H9 (cell line): ENCODE results near the gene SESTD1. TPM values are rescaled to one million over a fixed set of nuclear protein-coding genes. Genes with fewer than 3 reads are reported as not detected.
"Not testable (repeated sequence)": the region's sequence is repeated elsewhere in the genome, so short reads cannot be mapped to it uniquely, and the experiment has no call there.

Experiments used
- DNase-seq: peaks from one replicate; pipeline ENCODE4 v3.0.0-alpha.2; 2017
- H2AFZ ChIP-seq: one replicate; pipeline ENCODE4 v1.6.1; 2013; ENCODE audit warnings: mild to moderate bottlenecking, low read length, control low read depth, moderate library complexity
- H2AK5ac ChIP-seq: 2 replicates; pipeline ENCODE4 v1.6.1; 2013; ENCODE audit warnings: low read length, control low read depth, mixed read lengths; ENCODE audit not compliant: insufficient read length
- H2BK120ac ChIP-seq: one replicate; pipeline ENCODE4 v1.6.1; 2013; ENCODE audit warnings: low read depth, mild to moderate bottlenecking, low read length, control low read depth, inconsistent platforms; ENCODE audit not compliant: poor library complexity, severe bottlenecking
- H2BK12ac ChIP-seq: 2 replicates; pipeline ENCODE4 v1.6.1; 2013; ENCODE audit warnings: low read length, control low read depth, mixed read lengths, low read depth; ENCODE audit not compliant: insufficient read length
- H2BK15ac ChIP-seq: 2 replicates; pipeline ENCODE4 v1.6.1; 2013; ENCODE audit warnings: low read depth, low read length, control low read depth
- H2BK20ac ChIP-seq: one replicate; pipeline ENCODE4 v1.6.1; 2013; ENCODE audit warnings: low read depth, mild to moderate bottlenecking, low read length, control low read depth, inconsistent platforms; ENCODE audit not compliant: poor library complexity, severe bottlenecking
- H2BK5ac ChIP-seq: 2 replicates; pipeline ENCODE4 v1.6.1; 2013; ENCODE audit warnings: low read length, control low read depth, mixed read lengths; ENCODE audit not compliant: insufficient read length
- H3K14ac ChIP-seq: 2 replicates; pipeline ENCODE4 v1.6.1; 2013; ENCODE audit warnings: low read length, control low read depth; ENCODE audit not compliant: insufficient read depth
- H3K18ac ChIP-seq: 2 replicates; pipeline ENCODE4 v1.6.1; 2013; ENCODE audit warnings: low read depth, mild to moderate bottlenecking, mixed read lengths, low read length, control low read depth; ENCODE audit not compliant: insufficient read length
- H3K23ac ChIP-seq: 2 replicates; pipeline ENCODE4 v1.6.1; 2013; ENCODE audit warnings: low read length, control low read depth, mixed read lengths, low read depth; ENCODE audit not compliant: insufficient read length
- H3K23me2 ChIP-seq: 2 replicates; pipeline ENCODE4 v1.6.1; 2013; ENCODE audit warnings: low read depth, mild to moderate bottlenecking, mixed read lengths, low read length, control low read depth; ENCODE audit not compliant: insufficient read length, poor library complexity, severe bottlenecking
- H3K27ac ChIP-seq: 2 replicates; pipeline ENCODE4 v1.5.1; 2013; ENCODE audit warnings: low read length, control low read depth, mixed read lengths, low read depth; ENCODE audit not compliant: insufficient read length
- H3K27me3 ChIP-seq: 2 replicates; pipeline ENCODE4 v1.6.1; 2013; ENCODE audit warnings: low read length, control low read depth, inconsistent platforms; ENCODE audit not compliant: insufficient read depth
- H3K4ac ChIP-seq: 2 replicates; pipeline ENCODE4 v1.6.1; 2013; ENCODE audit warnings: low read depth, mild to moderate bottlenecking, control low read depth, inconsistent platforms, low read length, moderate library complexity
- H3K4me1 ChIP-seq: 2 replicates; pipeline ENCODE4 v1.6.1; 2013; ENCODE audit warnings: low read length, control low read depth, inconsistent platforms; ENCODE audit not compliant: insufficient read depth
- H3K4me2 ChIP-seq: 2 replicates; pipeline ENCODE4 v1.6.1; 2013; ENCODE audit warnings: low read length, control low read depth, mixed read lengths; ENCODE audit not compliant: insufficient read length, insufficient read depth
- H3K56ac ChIP-seq: 2 replicates; pipeline ENCODE4 v1.6.1; 2013; ENCODE audit warnings: low read depth, mild to moderate bottlenecking, mixed read lengths, low read length, control low read depth; ENCODE audit not compliant: insufficient read length
- H3K79me1 ChIP-seq: 2 replicates; pipeline ENCODE4 v1.6.1; 2013; ENCODE audit warnings: low read depth, mild to moderate bottlenecking, moderate library complexity, low read length, control low read depth, inconsistent platforms; ENCODE audit not compliant: insufficient read depth, poor library complexity, severe bottlenecking
- H3K79me2 ChIP-seq: 2 replicates; pipeline ENCODE4 v1.6.1; 2013; ENCODE audit warnings: low read length, control low read depth, inconsistent platforms; ENCODE audit not compliant: insufficient read depth
- H3K9ac ChIP-seq: 2 replicates; pipeline ENCODE4 v1.6.1; 2013; ENCODE audit warnings: low read length, control low read depth, mixed read lengths; ENCODE audit not compliant: insufficient read length; ENCODE audit errors: extremely low read depth
- H3K9me3 ChIP-seq: one replicate; pipeline ENCODE4 v1.6.1; 2013; ENCODE audit warnings: low read depth, low read length, inconsistent platforms; ENCODE audit not compliant: control insufficient read depth
- H3T11ph ChIP-seq: one replicate; pipeline ENCODE4 v1.6.1; 2013; ENCODE audit warnings: mild to moderate bottlenecking, low read length, control low read depth, inconsistent platforms
- H4K20me1 ChIP-seq: one replicate; pipeline ENCODE4 v1.6.1; 2013; ENCODE audit not compliant: control insufficient read depth, insufficient read length, insufficient read depth
- H4K5ac ChIP-seq: 2 replicates; pipeline ENCODE4 v1.6.1; 2013; ENCODE audit warnings: low read depth, mild to moderate bottlenecking, mixed read lengths, low read length, control low read depth; ENCODE audit not compliant: insufficient read length
- H4K8ac ChIP-seq: replicated peaks from 2 replicates; pipeline ENCODE4 v1.6.1; 2013; ENCODE audit warnings: low read length, control low read depth, mixed read lengths, low read depth; ENCODE audit not compliant: insufficient read length
- H4K91ac ChIP-seq: 2 replicates; pipeline ENCODE4 v1.6.1; 2013; ENCODE audit warnings: low read depth, mild to moderate bottlenecking, moderate library complexity, mixed read lengths, low read length, control low read depth; ENCODE audit not compliant: insufficient read length
- H3K27ac Mint-ChIP-seq, 3 experiments: 2 replicates in 2 of 3; 3 replicates in 1 of 3; pipeline ENCODE4 v1.8.0; 2020 to 2021; ENCODE audit warnings: mixed read lengths in 3 of 3, mild to moderate bottlenecking in 1 of 3, moderate library complexity in 1 of 3
- H3K27me3 Mint-ChIP-seq: 2 replicates; pipeline ENCODE4 v1.8.0; 2021; ENCODE audit warnings: low read depth, mild to moderate bottlenecking, moderate library complexity, mixed read lengths
- H3K36me3 Mint-ChIP-seq, 3 experiments: 2 replicates in 2 of 3; 3 replicates in 1 of 3; pipeline ENCODE4 v1.8.0; 2020 to 2021; ENCODE audit warnings: low read depth in 3 of 3, mixed read lengths in 3 of 3; ENCODE audit not compliant: insufficient read depth in 1 of 3
- H3K4me1 Mint-ChIP-seq, 2 experiments: 2 replicates each; pipeline ENCODE4 v1.8.0; 2020; ENCODE audit warnings: mixed read lengths in 2 of 2
- H3K4me3 Mint-ChIP-seq, 2 experiments: 2 replicates in 1 of 2; 3 replicates in 1 of 2; pipeline ENCODE4 v1.8.0; 2020 to 2021; ENCODE audit warnings: mild to moderate bottlenecking in 2 of 2, mixed read lengths in 2 of 2, moderate library complexity in 1 of 2
- H3K9me3 Mint-ChIP-seq, 2 experiments: 2 replicates in 1 of 2; 3 replicates in 1 of 2; pipeline ENCODE4 v1.8.0; 2020; ENCODE audit warnings: mild to moderate bottlenecking in 2 of 2, mixed read lengths in 2 of 2, moderate library complexity in 1 of 2
- CTCF ChIP-seq: fragments of 200-600 bp; sonication (generic); conservative IDR thresholded peaks from 3 replicates; pipeline ENCODE4 v1.8.0; 2021; ENCODE audit warnings: antibody characterized with exemption, mild to moderate bottlenecking
- WGBS: extraction: QIAGEN DNeasy Blood & Tissue Kit; methylation state at CpG from one replicate; pipeline ENCODE4 v1.1.7; 2013; ENCODE audit warnings: missing lambda C conversion rate, low lambda C conversion rate, mixed read lengths; ENCODE audit not compliant: insufficient read length; ENCODE audit errors: extremely low coverage; 5-methylcytosine and 5-hydroxymethylcytosine counted together
- total RNA-seq: library from RNA; stranded (reverse); gene quantifications from 2 replicates; pipeline ENCODE4 v1.2.1, GENCODE V29; 2021

Gene SESTD1
- total RNA-seq, 1 experiment from 2014 or later: 44.4 TPM

GRCh38 chr2:179096090-179096489 lies 168.5 kb downstream of the SESTD1 start:
- Histone ChIP-seq H4K91ac (no peak overlapping the region), H2BK5ac (no peak overlapping the region), H2BK15ac (no peak overlapping the region), H4K8ac (no peak overlapping the region), H3K27me3 (no peaks in the 10 kb centered on the region), H3K9me3 (peaks cover 8% of the 10 kb centered on the region), H2BK20ac (no peak overlapping the region), H3K23me2 (no peaks in the 10 kb centered on the region), H4K5ac (no peak overlapping the region), H3K4ac (no peak overlapping the region), H2AFZ (no peak overlapping the region), H3K4me2 (no peak overlapping the region), H3K14ac (no peak overlapping the region), H4K20me1 (no peaks in the 10 kb centered on the region), H3T11ph (no peak overlapping the region), H3K79me1 (no peaks in the 10 kb centered on the region), H3K56ac (no peak overlapping the region), H2BK120ac (no peak overlapping the region), H3K79me2 (no peaks in the 10 kb centered on the region), H3K18ac (no peak overlapping the region), H2AK5ac (no peak overlapping the region), H3K27ac (no peak overlapping the region), H3K9ac (no peak overlapping the region), H3K4me1 (no peaks in the 10 kb centered on the region), H2BK12ac (no peak overlapping the region), H3K23ac (no peak overlapping the region)
- no peak for DNase-seq
- H3K36me3 Mint-ChIP-seq: peaks cover 8 to 29% (median 17%) of the 10 kb centered on the region in 3 experiments; a peak in 5 of 7 replicates
- no peaks in the 10 kb centered on the region for H3K4me1 Mint-ChIP-seq
- H3K27me3 Mint-ChIP-seq: no peaks in the 10 kb centered on the region
- no peak for TF ChIP-seq CTCF
- H3K27ac Mint-ChIP-seq: no peak overlapping the region; a peak in 1 of 7 replicates
- H3K9me3 Mint-ChIP-seq: peaks cover 18 to 27% of the 10 kb centered on the region in 2 experiments
- H3K4me3 Mint-ChIP-seq: no peak overlapping the region
- no CpG with 5 or more reads among the region's 3 CpGs for WGBS

DNA sequence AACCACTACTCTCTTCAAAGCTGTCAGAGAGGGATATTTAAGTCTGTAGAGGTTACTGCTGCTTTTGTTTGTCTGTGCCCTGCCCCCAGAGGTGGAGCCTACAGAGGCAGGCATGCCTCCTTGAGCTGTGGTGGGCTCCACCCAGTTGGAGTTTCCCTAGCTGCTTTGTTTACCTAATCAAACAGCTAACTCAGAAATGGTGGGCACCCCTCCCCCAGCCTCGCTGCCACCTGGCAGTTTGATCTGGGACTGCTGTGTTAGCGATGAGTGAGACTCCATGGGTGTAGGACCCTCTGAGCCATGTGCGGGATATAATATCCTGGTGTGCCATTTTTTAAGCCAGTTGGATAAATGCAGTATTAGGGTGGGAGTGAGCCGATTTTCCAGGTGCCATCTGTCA lies 171.7 kb downstream of the SESTD1 start:
- not testable (repeated sequence) for H2BK12ac ChIP-seq, H2BK15ac ChIP-seq, H3K27me3 Mint-ChIP-seq, H3K4me3 Mint-ChIP-seq, H3K4me1 ChIP-seq, H3K4me2 ChIP-seq, H2AK5ac ChIP-seq, H3K27ac ChIP-seq, H2BK20ac ChIP-seq, H2AFZ ChIP-seq, H3K27me3 ChIP-seq, H3K23me2 ChIP-seq, H4K91ac ChIP-seq, H3K9me3 ChIP-seq, H3K79me1 ChIP-seq, H3K23ac ChIP-seq, H3K4me1 Mint-ChIP-seq, H4K8ac ChIP-seq, H2BK5ac ChIP-seq, H4K20me1 ChIP-seq, H3K27ac Mint-ChIP-seq, H3K18ac ChIP-seq, H3K14ac ChIP-seq, H3K9ac ChIP-seq, H3K79me2 ChIP-seq, H3K56ac ChIP-seq, H3K4ac ChIP-seq, H4K5ac ChIP-seq, H3T11ph ChIP-seq, DNase-seq, H2BK120ac ChIP-seq
- Mint-ChIP-seq H3K9me3 (peaks cover 25 to 29% of the 10 kb centered on the region in 2 experiments), H3K36me3 (peaks cover 10 to 29% (median 17%) of the 10 kb centered on the region in 3 experiments)
- no CpG with 5 or more reads among the region's 4 CpGs for WGBS
